NCI-H1105 treated with DMSO at 0.1 percent for 48 hours (cell line): ENCODE results near the gene MAG.

Source experiments
- DNase-seq: peaks from one replicate; lab custom pipeline; 2025; lab: John Stamatoyannopoulos, UW

The MAG gene

DNA sequence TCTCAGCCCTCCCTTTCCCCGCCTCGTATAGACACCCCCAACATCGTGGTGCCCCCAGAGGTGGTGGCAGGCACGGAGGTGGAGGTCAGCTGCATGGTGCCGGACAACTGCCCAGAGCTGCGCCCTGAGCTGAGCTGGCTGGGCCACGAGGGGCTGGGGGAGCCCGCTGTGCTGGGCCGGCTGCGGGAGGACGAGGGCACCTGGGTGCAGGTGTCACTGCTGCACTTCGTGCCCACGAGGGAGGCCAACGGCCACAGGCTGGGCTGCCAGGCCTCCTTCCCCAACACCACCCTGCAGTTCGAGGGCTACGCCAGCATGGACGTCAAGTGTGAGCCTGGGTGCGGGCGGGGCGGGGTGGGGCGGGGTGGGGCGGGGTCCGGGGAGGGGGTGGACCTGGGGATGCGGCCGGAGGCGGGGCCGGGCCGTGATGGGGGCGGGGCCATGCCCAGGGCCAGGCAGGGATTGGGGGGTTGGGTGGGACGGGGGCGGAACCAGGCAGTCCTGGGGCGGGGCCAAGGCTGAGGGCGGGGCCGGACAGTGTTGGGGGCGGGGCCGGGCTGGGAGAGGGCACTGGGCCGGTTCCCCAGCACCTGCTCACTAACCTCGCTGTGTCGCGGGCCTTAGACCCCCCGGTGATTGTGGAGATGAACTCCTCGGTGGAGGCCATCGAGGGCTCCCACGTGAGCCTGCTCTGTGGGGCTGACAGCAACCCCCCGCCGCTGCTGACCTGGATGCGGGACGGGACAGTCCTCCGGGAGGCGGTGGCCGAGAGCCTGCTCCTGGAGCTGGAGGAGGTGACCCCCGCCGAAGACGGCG is 7.8 kb downstream of the MAG start:
- DNase-seq, result no peak

DNA sequence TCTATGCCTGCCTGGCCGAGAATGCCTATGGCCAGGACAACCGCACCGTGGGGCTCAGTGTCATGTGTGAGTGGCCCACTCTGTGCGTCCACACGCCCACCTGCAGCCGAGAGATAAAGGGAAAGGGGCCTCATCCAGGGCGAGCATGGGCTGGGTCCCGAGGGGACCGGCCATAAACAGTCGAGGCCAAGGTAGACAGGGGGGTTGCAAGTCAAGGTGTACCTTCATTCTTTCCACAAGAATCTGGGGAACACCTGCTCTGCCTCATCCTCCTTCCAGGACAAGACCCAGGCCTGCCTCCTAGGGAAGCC is 8.3 kb downstream of the MAG start:
- DNase-seq, result no peak

DNA sequence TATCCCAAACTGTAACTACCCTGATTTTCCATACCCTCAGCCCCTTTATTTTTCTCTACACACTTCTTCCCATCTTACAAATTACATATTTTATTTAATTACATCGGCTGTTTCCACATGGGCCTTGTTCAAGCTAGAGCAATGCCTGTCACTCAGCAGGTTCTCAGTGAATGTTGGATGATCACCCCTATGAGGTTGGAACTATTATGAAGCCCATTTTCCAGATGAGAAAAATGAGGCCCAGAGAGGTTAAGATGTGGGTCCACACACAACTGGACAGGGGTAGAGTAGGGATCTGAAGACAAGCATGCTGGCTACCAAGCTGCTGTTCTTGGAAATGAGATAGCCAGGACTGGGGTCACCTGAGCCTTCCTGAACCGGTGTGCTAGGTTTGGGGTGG is 10.0 kb downstream of the MAG start:
- DNase-seq, result no peak

DNA sequence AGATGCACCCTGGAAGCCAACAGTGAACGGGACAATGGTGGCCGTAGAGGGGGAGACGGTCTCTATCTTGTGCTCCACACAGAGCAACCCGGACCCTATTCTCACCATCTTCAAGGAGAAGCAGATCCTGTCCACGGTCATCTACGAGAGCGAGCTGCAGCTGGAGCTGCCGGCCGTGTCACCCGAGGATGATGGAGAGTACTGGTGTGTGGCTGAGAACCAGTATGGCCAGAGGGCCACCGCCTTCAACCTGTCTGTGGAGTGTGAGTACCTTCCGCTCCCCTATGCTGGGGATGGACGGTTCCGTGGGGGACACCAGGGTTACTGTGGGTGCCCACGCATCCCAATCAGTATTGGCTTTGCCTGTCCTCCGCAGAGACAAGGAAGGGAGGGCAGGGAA is 10.5 kb downstream of the MAG start:
- DNase-seq, result no peak

DNA sequence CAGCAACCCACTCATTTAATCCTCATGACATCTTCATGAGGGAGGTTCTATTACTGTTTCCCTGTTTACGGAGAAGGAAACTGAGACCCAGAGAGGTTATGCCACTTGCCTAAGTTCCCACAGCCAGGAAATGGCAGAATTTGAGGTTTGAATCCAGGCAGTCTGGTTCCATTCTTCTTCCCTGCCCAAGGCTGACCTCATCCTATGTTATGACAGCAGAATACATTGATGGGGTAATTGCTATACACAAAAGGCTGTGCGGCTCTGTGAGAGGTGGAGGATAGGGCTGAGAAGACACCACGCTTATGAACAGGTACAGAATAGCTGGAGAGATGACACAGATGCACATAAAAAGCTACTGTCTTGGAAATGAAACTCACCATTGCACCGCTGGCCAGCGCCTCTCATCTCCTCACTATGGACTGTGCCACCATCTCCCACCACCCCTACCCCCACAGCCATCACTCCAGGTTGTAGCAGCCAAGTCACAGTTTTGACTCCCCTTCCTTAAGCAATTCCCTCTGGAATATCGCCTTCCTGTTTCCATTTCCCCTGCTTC is 11.5 kb downstream of the MAG start:
- DNase-seq, result no peak

DNA sequence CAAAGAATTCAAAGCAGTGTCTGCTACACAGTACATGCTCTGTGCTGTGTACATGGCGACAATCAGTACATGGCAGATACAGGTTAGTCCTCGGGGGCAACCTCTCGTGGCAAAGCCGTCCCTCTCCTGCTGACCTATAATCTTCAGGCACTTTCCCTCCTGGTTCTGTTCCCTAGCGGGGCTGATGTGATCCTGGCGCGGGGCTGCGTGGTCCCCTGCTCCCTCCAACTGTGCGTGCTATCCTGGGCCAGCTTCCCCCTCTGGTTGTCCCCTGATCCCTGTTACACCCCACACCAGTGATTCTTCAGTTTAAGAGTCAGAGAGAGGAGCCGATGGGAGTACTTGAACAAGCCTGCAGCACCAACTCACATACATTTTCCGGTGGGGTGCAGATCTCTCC is 12.1 kb downstream of the MAG start:
- DNase-seq, result no peak

DNA sequence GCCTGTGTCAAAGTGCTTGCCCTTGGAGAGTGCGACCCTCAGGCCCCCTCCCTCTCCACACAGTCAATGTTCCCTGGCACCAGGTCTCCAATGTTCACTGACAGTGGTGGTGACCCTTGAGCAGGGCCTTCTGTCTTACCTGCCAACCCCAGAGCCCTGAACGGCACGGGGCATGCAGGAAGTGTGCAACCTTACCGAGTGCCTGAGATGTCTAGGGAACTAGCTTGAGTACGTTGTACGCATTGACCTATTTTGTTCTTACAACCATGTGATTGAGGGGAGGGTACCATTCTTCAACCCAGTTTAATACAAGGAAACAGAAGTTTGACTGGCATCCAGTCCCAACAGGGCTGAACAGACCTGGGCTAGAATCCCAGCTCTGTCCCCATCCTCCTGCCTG is 13.2 kb downstream of the MAG start:
- DNase-seq, result no peak

DNA sequence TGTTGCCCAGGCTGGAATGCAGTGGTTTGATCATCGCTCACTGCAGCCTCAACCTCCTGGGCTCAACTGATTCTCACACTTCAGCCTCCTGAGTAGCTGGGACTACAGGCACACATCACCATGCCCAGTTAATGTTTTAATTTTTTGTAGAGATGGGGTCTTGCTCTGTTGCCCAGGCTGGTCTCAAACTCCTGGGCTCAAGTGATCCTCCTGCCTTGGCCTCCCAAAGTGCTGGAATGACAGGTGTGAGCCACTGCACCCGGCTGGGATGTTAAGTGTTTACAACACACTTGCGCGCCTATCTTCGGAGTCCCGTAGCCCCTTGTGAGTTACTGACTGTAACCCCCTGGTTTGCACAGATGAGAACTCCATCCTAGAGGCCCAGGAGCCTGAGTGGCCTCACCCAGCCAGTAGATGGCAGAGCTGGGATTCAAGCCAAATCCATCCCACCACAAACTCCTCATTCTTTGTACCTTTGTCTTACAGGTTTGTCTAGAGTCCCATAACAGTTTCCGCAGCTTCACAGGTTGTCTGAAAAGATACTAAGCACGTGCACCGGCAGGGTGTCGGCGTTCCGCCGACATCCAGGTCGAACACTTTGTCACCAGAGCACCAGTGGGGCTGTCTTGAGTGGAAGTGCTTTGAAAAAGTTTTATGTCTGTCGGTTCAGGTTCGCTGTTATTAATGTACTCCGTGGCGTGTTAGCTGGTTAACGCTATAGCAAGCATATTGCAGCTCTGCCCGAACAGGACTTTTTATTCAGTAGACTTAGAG is 14.7 kb downstream of the MAG start:
- no peak for DNase-seq

DNA sequence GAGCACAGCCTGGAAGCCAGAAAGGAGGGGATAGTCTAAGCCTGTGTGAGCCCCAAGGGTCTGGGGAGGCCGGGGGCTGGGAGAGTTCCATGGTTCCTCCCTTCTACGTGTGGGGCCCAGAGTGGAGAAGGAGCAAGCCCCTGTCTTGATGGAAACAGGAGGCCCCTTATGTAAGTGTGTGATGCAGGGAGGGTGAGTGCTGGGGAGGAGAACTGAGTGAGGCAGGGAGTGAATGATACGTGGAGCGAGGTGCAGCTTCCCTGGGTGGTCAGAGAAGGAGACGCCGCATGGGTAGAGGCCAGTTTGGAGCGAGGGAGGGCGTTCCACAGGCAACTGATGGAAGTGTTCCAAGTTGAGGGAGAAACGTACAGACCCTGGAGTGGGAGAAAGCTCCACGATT is 16.0 kb downstream of the MAG start:
- no peak for DNase-seq

DNA sequence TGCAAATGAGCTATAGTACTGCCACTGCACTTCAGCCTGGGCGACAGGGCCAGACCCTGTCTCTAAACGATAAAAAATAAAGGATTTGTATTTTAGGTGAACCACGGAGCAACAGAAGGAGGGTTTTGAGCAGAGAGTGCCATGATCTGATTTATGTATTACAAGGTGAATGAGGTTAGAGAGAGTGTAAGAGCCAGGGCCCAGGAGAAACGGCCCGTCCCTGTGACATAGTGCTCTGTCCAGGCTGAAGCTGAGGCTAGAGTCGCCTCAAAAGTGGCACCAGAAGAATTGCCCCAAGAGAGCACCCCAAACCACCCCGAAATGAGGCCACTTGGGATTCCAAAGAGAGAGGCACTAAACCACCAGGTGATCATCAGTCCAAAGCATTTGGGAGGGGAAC is 16.9 kb downstream of the MAG start:
- DNase-seq, result no peak

DNA sequence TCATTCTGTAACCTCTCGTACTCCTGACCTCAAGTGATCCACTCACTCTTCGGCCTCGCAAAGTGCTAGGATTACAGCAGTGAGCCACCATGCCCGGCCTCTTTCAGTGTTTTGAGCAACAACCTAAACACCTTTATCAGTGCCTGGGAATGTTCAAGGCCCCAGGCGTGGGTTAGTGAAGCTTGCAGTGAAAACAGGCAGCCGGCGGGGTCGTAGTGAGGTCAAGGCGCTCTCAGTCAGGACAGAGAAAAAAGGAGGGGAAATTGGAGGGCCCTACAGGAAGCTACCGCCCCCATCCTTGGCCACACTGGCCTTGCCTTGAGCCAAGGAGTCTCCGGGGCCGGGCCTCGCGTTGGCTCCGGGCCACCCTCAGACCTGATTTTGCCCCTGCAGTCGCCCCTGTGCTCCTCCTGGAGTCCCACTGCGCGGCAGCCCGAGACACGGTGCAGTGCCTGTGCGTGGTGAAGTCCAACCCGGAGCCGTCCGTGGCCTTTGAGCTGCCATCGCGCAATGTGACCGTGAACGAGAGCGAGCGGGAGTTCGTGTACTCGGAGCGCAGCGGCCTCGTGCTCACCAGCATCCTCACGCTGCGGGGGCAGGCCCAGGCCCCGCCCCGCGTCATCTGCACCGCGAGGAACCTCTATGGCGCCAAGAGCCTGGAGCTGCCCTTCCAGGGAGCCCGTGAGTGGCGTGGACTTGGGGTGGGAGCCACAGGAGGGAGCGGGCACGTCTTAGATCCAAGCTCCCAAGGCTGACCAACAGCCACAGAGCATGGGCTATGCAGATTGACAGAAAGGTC is 17.7 kb downstream of the MAG start:
- DNase-seq, result no peak

DNA sequence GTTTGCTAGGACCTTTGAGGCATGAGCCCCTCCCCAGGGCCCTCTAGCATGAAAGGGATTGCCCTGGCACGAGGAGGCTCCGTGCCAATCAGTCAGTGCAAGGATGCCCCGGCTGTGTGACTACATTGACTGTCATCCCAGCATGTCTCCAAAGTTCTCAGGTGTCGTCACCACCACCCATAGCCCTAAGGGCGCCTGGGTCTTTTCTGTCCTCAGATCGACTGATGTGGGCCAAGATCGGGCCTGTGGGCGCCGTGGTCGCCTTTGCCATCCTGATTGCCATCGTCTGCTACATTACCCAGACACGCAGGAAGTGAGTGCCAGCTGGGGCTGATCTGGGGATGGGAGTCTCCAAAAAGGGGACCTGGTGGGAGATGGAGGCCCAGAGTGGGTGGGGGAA is 18.4 kb downstream of the MAG start:
- no peak for DNase-seq

DNA sequence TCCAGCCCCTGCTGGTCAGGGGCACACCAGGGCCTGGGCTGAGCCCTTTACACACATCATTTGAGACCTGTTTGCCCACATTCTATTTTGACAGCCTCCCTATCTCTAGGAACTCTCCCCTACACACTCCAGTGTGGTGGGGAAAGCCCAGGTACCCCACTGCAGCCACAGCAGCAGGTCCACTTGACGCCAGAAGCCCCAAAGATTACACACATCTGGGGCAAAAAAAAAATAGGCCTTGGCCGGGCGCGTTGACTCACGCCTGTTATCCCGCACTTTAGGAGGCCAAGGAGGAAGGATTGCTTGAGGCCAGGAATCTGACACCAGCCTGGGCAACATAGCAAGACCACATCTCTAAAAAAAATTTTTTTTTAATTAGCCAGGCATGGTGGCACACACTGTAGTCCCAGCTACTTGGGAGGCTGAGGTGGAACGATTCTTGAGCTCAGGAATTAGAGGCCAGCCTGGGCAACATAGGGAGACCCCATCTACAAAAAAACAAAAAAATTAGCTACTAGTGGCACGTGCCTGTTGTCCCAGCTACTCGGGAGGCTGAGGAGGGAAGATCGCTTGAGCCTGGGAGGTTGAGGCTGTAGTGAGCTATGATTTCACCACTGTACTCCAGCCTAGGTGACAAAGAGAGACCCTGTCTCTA is 19.0 kb downstream of the MAG start:
- no peak for DNase-seq

DNA sequence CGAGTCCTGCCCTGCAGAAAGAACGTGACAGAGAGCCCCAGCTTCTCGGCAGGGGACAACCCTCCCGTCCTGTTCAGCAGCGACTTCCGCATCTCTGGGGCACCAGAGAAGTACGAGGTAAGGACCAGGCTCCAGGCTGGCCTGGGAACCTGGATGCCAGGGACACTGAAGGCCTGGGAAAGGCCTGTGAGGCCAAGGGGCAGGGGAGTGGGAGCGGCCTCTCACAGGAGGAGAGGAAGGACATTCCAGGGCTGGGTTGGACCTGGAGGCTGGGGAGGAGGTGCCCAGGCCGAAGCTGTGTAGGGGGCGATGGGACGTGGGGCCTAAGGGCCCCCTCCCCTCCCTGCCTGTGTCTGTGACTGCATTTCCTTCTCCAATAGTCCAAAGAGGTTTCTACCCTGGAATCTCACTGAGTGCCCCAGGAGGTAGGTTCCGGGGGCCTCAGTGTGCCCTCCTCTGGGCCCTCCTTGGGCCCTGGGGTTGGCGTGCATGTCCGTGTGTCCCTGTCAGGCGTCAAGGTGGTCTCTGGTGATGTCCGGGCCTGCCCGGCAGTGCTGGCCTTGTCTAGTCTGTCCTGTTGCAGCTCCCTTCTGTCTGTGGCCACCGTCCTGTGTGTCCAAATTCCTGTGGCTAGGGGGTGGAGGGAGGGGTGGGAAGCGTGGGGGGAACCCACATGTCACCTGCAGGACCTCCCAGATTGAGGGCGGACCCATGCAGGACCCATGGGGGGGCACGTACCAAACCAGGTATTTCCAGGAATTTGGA is 20.1 kb downstream of the MAG start:
- DNase-seq, result no peak

DNA sequence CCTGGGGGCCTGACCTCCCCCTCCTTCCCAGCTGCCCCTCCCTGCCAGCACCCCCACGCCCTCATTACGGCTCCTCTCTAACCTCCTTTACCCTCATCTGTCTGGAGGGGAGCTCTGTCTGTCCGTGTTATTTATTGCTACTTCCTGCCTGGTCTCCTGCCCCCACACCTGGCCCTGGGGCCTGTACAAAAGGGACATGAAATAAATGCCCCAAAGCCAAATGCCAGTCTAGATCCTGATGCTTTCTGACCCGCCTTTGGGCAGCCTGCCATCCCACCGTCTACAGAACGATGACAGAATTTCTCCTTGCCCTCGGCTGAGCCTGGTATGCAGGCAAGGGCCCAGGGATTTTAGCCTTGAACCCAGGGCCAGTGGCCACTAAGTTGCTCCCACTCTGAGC is 21.6 kb downstream of the MAG start:
- DNase-seq, result no peak

DNA sequence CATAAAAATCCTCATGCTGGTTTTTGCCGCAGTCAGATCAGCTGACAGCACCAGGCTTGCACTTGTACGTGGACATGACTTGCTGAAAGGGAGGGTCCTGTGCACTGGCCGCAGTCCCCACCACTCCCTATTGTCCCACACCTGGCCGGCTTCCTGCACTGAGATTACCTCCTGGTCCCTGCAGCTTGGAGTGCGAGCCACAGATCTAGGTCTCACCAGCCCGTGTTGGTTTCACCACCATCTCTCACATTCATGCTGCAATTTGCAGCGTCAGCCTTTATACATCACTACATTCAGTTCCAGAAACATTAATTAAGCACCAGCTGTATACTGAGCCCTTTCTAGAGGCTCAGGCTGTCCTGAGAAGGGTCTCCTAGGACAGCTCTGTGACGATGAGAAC is 22.1 kb downstream of the MAG start:
- DNase-seq, result no peak

DNA sequence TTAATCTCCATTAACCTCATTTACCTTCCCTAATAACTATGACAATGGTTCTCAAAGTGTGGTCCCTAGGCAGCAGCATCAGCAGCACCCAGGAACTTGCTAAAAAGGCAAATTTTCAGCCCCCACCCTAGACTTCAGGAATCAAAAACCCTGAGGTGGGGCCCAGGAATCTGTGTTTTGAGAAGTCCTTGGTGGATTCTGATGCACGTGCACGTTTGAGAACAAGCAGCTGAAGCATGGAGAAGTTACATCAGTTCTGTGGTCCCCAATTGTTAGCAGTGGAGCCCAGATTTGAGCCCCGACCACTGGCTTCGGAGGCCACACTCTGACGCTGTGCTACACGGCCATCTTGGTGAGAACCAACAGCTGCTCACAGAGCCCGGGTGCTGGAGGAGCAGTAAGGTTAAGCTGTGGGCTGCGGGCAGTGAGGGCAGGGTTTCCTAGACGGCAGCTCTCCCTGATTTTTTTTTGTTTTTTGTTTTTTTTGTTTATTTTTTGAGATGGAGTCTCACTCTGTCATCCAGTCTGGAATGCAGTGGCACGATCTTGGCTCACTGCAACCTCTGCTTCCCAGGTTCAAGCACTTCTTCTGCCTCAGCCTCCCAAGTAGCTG is 23.0 kb downstream of the MAG start:
- no peak for DNase-seq

DNA sequence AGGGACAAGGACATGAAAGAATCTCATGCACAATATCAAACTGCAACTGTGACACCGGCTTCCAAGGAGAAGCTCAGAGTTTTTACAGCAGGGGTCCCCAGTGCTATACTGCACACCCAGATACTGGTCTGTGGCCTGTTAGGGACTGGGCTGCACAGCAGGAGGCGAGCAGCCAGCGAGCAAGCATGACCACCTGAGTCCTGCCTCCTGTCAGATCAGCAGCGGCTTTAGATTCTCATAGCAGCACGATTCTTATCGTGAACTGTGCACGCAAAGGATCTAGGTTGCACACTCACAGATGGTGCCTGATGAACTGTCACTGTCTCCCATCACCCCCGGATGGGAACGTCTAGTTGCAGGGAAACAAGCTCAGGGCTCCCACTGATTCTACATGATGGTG is 23.9 kb downstream of the MAG start:
- DNase-seq, result no peak

DNA sequence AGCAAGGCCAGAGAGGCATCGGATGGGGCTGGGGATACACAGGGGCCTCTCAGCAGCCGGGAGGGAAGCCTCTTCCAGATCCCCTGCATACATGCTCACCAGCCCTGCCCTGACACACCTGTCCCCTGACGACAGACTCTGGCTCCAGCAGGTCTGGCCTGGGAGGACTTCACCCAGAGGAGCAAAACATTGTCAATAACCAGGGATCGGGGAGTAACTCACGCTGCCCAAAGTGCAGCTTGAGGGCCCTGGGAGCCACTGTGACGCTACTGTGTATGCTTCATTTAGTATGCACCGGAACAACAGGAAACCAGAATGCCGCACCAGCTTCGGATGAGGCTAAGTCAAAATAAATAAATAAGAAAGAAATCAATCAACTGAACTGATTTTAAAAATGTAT is 24.6 kb downstream of the MAG start:
- no peak for DNase-seq

DNA sequence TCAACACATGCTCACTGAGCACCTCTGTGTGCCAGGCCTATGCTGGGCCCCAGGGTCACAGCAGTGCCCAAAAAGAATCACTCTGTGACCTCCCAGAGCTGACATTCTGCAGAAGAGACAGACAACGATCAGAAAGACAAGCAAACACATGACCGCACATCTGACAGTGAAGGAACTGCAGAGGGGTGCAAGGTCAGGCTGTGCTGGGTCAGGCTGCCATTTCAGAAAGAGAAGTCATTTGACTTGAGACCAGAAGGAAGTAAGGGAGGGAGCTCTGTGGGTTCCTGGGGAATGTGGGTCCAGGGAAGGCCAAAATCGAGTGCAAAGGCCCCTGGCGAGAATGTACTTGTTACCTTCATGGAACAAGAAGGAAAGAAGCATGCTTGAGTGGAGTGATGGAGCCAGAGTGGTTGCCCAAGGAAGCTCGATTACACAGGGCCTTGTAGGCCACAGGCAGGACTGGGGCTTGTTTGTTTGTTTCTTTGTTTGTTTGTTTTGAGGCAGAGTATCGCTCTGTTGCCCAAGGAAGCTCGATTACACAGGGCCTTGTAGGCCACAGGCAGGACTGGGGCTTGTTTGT is 25.6 kb downstream of the MAG start:
- no peak for DNase-seq
